Esophagus (tissue), 2 donors: ENCODE measurements around the gene VMAC. TPM values are rescaled to one million over a fixed set of nuclear protein-coding genes. Genes with fewer than 3 reads are reported as not detected.

Experiments used
- H3K27ac ChIP-seq, 2 donors: one replicate each; pipeline ENCODE4 v1.5.1; 2013; ENCODE audit warnings: low read depth in 2 of 2, mild to moderate bottlenecking in 2 of 2, inconsistent platforms in 1 of 2, low read length in 1 of 2, moderate library complexity in 1 of 2
- H3K27me3 ChIP-seq, 2 donors: one replicate each; pipeline ENCODE4 v1.6.1; 2013; ENCODE audit warnings: low read length in 2 of 2, control low read depth in 1 of 2, mild to moderate bottlenecking in 1 of 2; ENCODE audit not compliant: insufficient read depth in 2 of 2, control insufficient read depth in 1 of 2
- H3K36me3 ChIP-seq, 2 donors: one replicate each; pipeline ENCODE4 v1.6.1; 2013; ENCODE audit warnings: low read length in 1 of 2; ENCODE audit not compliant: control insufficient read depth in 2 of 2, insufficient read depth in 2 of 2
- H3K4me1 ChIP-seq, 2 donors: one replicate each; pipeline ENCODE4 v1.6.1; 2013; ENCODE audit warnings: low read length in 1 of 2; ENCODE audit not compliant: control insufficient read depth in 2 of 2, insufficient read depth in 2 of 2
- H3K4me3 ChIP-seq, 2 donors: one replicate each; pipeline ENCODE4 v1.5.1; 2013; ENCODE audit warnings: low read length in 2 of 2, mild to moderate bottlenecking in 2 of 2, low read depth in 1 of 2, moderate library complexity in 1 of 2
- H3K9me3 ChIP-seq, 2 donors: one replicate each; pipeline ENCODE4 v1.6.1; 2013; ENCODE audit warnings: mild to moderate bottlenecking in 2 of 2, low read depth in 1 of 2, low read length in 1 of 2, moderate library complexity in 1 of 2; ENCODE audit not compliant: control insufficient read depth in 2 of 2, insufficient read depth in 1 of 2
- WGBS, 2 donors: extraction: QIAGEN DNeasy Blood & Tissue Kit; methylation state at CpG; one replicate each; pipeline ENCODE4 v1.1.7; 2013; 5-methylcytosine and 5-hydroxymethylcytosine counted together
- polyA plus RNA-seq, 2 donors: library from polyadenylated mRNA; stranded (reverse); fragments of 200-250 nt; gene quantifications; one replicate each; pipeline ENCODE4 v1.2.3, GENCODE V29; 2013
- donor health status: healthy with polysubstance abuse.
- donor health status: Bipolar disorder and iron deficiency.

Gene VMAC
- polyA plus RNA-seq, 2 donors: 3.4 to 7.9 TPM

DNA sequence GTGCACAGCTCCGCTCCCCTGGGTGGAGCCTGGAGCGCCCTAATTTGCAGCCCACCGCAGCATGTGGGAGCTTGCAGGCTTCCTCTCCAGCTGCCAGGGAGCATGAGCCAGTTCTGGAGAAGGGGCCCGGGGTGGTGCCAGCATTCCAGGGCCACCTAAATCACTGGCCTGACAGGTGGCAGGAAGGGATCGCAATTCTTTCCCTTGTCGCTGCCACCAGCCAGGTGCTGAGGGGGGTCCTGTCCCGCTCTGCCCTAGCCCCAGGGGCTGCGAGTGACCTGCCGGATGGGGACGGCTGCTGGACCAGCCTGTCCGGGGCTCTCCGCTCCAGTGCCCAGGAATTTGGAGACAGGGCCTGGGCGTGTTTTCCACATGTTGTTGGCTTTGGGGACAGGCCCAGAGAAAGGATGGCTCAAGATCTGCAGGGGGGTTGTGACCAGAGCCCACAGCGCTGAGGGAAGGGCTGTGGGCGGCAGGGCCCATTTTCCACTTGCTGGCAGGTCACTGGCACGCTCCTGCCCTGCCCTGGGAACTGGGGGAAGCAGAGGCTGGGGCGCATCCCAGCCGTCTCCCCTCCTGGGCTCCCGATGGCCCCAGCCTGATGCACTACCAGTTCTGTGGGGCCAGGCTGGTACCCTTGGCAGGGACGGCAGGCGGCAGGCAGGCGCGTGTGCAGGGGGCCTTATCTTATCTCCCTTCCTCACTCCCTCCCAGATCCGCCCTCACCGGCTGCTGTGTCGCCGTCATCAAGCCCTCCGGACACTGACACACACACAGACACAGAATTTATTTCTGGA, 10.6 kb upstream of the VMAC start:
- peaks cover 5 to 25% of the 10 kb centered on the region in 2 donors for H3K36me3 ChIP-seq
- no peaks in the 10 kb centered on the region for H3K27me3 ChIP-seq
- WGBS, 2 donors: 50 to 64% methylated on average over 25 to 28 of the region's 28 CpGs
- no peak overlapping the region for H3K4me3 ChIP-seq
- H3K27ac ChIP-seq: peak overlapping the region in 1 of 2 donors; percentile 28
- peaks cover 0 to 4% of the 10 kb centered on the region in 2 donors for H3K9me3 ChIP-seq
- H3K4me1 ChIP-seq: peaks cover 4 to 31% of the 10 kb centered on the region in 2 donors

DNA sequence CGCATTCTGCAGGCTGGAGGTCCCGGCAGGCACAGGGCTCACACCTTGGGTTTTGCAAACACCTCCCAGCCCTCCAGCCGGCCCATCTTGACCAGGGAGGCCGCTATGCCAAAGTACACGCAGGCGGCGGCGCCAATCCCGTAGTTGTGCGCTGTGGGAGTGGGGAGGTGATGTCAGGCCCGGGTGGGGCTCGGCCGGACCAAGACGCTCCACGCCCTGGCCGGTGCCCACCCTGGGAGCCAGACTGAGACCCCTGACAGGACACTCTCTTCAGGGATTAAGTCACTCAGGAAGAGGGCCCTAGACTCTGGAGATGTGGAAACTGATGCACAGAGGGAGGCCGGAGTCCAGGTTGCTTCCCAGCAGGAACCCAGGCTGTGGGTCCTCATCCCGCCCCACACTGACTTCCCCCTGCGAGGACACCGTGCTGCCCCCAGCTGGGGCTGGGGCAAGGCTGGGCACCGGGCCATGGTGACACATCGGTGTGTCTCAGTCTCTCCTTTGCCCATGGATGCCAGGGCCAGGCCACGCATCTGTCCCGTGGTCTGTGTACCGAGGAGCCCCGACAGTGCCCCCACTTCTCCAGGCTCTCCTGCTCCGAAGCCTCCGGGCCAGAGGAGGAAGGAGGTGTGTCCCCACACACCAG, 9.8 kb upstream of the VMAC start:
- Histone ChIP-seq H3K4me3 (no peak overlapping the region), H3K36me3 (peaks cover 5 to 25% of the 10 kb centered on the region in 2 donors), H3K27ac (peak overlapping the region in 1 of 2 donors; percentile 28), H3K4me1 (peaks cover 4 to 31% of the 10 kb centered on the region in 2 donors), H3K9me3 (peaks cover 0 to 4% of the 10 kb centered on the region in 2 donors), H3K27me3 (no peaks in the 10 kb centered on the region)
- 63 to 70% methylated on average over 26 to 28 of the region's 28 CpGs for WGBS, 2 donors

DNA sequence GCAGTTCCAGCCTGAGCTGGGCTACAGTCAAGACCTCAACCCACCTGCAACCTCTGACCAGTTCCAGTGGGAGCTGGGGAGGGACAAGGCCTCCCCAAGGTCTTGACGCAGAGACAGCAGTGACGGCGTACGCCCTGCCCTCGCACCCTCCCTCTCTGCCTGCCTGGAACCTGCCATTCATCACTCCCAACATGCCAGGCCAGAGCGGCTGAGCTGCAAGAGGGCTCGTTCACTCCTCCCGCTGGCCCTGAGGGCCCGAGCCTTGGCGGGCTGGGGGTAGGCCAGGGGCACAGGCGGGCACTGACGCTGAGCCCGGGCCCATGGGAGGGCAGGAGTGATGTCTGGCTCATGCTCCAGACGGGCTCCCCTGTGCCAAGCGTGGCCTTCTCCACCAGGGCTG, 9.3 kb upstream of the VMAC start:
- Histone ChIP-seq H3K4me1 (peaks cover 4 to 31% of the 10 kb centered on the region in 2 donors), H3K4me3 (no peak overlapping the region), H3K27me3 (no peaks in the 10 kb centered on the region), H3K27ac (peak overlapping the region in 1 of 2 donors; percentile 16), H3K9me3 (peaks cover 0 to 4% of the 10 kb centered on the region in 2 donors), H3K36me3 (peaks cover 5 to 27% of the 10 kb centered on the region in 2 donors)
- WGBS, 2 donors: 56 to 73% methylated on average over 15 of the region's 15 CpGs

DNA sequence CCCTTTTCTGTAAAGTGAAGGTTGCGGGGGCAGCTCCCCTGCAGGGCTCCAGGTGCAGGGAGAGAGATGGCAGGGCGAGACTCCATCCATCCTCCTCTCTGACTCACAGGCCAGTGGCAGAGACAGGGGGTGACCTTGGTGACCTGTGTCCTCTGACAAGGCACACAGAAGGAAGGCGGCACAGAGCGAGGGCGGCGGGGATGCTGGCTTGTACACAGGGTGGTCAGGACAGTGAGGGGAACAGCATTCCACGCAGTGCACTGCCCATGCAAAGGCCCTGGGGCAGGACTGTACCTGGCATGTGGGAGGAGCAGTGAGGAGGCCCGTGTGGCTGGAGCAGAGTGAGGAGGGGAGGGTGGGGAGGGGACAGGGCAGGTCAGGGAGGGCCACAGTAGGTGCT, 8.8 kb upstream of the VMAC start:
- peaks cover 4 to 31% of the 10 kb centered on the region in 2 donors for H3K4me1 ChIP-seq
- peak overlapping the region in 1 of 2 donors; percentile 16 for H3K27ac ChIP-seq
- no peaks in the 10 kb centered on the region for H3K27me3 ChIP-seq
- H3K36me3 ChIP-seq: peaks cover 5 to 27% of the 10 kb centered on the region in 2 donors
- WGBS, 2 donors: 85 to 87% methylated on average over 8 of the region's 8 CpGs
- no peak overlapping the region for H3K4me3 ChIP-seq
- H3K9me3 ChIP-seq: peaks cover 0 to 4% of the 10 kb centered on the region in 2 donors

DNA sequence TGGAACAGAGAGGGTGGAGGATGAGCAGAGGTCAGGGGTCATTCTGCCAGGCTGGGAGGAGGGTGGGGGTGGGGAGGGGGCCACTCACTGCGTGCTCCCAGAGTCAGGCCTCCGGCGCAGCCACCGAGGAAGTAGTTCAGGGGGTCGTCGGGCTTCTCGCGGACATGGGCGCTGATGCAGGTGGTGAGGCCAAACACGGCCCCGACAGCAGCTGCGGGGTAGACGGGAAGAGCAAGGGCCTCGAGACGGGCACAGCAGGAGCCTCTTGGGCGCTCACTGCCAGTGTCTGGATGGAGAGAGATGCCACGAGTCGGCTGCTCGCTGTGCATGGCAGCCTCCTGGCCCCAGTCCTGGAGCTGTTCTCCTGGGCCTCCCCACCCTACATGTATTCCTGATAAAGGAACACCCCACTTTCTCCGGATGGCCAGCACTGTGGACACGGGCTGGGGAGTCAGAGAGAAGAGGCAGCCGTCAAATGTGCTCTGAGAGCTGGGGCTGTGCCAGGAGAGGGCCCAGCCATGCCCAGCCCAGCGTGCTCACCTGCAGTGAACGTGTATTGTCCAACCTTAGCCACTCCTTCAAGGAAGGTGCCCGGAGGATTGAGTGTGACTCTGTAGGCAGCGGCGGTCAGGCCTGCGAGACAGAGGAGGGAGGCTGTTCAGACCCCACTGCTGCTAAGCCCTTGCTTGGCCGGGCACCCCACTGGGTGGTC, 8.2 kb upstream of the VMAC start:
- H3K9me3 ChIP-seq: peaks cover 0 to 4% of the 10 kb centered on the region in 2 donors
- H3K4me3 ChIP-seq: no peak overlapping the region
- no peak overlapping the region for H3K27ac ChIP-seq
- WGBS, 2 donors: 85% methylated on average over 24 to 29 of the region's 29 CpGs
- H3K27me3 ChIP-seq: no peaks in the 10 kb centered on the region
- peaks cover 5 to 30% of the 10 kb centered on the region in 2 donors for H3K36me3 ChIP-seq
- H3K4me1 ChIP-seq: peaks cover 4 to 31% of the 10 kb centered on the region in 2 donors

DNA sequence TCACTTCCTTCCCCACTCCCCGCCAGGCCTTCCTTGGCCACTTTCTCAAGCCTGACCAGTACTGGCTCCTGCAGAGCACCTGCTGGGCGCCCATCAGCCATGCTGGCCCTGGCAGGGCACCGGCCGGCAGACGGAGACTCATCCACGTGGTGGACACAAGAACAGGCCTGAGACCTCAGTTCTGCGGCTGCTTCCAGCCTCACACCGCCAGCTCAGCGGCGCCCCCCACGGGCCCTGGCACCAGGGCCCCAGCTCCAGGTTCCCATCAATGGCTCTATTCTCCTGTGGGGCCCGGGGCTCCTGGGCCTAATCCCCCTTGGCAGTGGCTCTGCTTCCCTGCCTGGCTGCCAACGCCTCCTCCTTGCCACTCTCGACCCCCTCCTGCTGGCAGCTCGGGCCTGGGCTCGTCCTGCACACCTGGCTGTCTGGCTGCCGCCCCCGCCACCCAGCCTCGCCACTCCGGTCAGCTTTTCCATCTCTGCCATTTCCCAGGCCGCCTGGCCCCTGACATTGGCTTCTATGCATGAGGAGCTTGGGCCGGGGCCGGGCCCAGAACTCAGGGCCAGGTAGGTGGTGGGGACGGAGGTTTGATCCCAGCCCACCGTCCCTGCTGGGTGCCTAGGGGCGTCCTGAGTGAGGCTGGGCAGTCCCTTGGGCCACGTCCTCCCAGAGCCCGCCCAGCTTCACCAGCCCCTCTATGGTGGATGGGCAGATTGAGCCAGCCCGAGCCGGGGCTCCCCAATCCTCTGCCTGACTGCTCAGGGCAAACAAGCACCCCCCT, 7.3 kb upstream of the VMAC start:
- peaks cover 5 to 30% of the 10 kb centered on the region in 2 donors for H3K36me3 ChIP-seq
- WGBS, 2 donors: 73 to 78% methylated on average over 26 to 30 of the region's 30 CpGs
- no peaks in the 10 kb centered on the region for H3K27me3 ChIP-seq
- peaks cover 4 to 29% of the 10 kb centered on the region in 2 donors for H3K4me1 ChIP-seq
- no peak overlapping the region for H3K27ac ChIP-seq
- peaks cover 0 to 4% of the 10 kb centered on the region in 2 donors for H3K9me3 ChIP-seq
- no peak overlapping the region for H3K4me3 ChIP-seq

DNA sequence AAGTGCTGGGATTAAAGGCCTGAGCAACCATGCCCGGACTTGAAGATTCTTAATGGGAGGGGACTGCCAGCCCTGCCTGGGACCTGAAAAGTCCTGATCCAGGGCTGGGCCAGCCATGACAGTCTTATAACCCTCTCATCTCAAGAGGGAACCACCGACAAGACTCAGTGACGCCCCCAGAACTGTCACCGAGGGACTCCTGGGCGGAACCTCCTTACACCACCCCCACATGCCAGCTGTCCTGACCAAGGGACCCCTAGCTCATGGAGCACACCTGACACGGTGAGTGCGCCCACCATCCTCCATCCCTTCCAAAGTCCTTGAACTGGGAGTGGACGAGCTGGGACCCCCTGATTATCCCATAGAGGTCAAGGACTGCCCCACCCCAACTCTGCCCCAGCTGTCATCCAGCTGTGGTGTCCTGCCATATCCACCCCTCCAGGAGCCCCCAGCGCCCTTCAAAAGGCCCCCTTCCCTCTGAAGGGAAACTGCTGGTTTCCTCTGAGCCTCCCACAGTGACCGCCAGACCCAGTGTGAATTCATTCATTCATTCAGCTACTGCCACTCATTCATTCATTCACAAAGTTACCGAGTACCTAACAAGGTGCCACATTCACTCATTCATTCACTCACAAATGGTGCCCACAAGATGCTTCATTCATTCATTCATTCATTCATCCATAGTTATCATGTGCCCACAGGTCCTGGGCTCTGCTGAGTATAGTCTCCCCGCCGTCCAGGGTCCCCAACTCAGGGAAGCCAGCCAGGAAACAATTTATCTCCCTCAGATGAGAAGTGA, 4.7 kb upstream of the VMAC start:
- Histone ChIP-seq H3K4me3 (no peak overlapping the region), H3K27ac (no peak overlapping the region), H3K4me1 (peaks cover 0 to 20% of the 10 kb centered on the region in 2 donors), H3K27me3 (no peaks in the 10 kb centered on the region), H3K36me3 (peaks cover 5 to 24% of the 10 kb centered on the region in 2 donors), H3K9me3 (peaks cover 0 to 4% of the 10 kb centered on the region in 2 donors)
- 83 to 91% methylated on average over 13 of the region's 13 CpGs for WGBS, 2 donors

DNA sequence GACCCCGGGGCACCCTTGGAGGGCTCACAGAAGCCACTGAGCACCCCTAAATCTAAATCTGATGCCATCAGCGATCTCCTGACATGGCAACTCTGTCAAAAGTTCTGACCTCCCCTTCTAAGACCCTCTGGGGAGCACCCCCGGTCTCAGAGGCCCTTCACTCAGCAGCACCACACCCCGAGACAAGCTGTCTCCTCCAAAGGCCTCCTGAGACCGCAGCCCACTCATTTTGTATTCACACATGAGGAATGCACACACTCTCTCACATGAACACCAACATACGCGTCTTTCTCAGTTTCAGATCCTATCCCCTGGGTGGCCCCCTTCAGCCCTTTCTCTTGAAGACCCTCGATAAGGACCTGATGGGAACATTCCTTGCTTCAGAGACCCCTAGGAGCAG, 3.7 kb upstream of the VMAC start:
- H3K9me3 ChIP-seq: no peaks in the 10 kb centered on the region

More for the DNA sequence above, 3.7 kb upstream of the VMAC start:
- Histone ChIP-seq H3K4me3 (no peak overlapping the region), H3K27me3 (no peaks in the 10 kb centered on the region), H3K36me3 (peaks cover 2 to 15% of the 10 kb centered on the region in 2 donors), H3K4me1 (peaks cover 0 to 10% of the 10 kb centered on the region in 2 donors), H3K27ac (no peak overlapping the region)
- 88 to 90% methylated on average over 8 of the region's 8 CpGs for WGBS, 2 donors
